ENCODE results near the gene CD46. TPM values are rescaled to one million over a fixed set of nuclear protein-coding genes. Genes with fewer than 3 reads are reported as not detected.

CD46 gene
- total and polyA plus RNA-seq, 8 donors, result 208 to 342 (median 264) TPM

DNA sequence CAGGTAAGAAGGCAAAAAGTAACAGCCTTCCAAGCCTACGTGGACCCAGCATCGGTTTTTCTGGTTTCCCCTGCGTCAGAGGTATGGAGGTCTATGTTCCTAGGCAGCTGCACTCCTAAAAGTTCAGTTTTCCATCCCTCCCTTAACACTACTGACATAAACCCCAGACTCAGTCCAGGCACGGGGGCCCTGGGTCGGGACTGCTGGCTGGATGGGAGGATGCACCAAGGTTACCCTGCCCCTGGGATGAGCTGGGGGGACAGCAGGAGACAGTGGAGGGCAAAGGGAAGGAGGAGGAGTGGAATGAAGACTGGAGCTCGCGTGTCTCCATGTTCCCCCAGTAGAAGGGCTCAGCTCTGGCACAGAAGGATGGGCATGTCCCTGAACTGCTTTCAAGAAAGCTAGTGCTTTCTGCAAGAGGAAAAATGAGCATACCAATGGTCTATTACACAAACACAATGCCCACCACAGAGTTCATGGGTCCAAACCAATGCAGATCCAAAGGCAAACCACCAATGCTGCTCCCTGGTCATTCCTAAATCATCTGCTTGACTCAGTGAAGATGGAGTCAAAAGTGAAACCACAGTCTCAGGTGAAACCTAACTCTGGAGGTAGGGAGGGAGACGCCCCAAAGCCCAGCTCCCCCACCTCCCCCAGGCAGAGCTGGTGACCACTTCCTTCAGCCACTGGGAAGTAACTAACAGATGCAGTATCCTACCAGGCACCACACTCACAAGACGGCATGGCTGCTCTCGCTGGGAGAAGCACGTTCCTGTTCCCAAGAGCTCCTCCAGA, 54.9 kb downstream of the CD46 start:
- Histone ChIP-seq H3K36me3 (peaks cover 0 to 88% of the 10 kb centered on the region in 2 donors), H3K4me1 (peaks cover 39 to 86% of the 10 kb centered on the region in 2 donors), H3K9me3 (no peaks in the 10 kb centered on the region), H3K27me3 (no peaks in the 10 kb centered on the region), H3K4me3 (no peak overlapping the region), H3K27ac (peak overlapping the region; percentile 50 to 87)
- TF ChIP-seq, protein P1, sequence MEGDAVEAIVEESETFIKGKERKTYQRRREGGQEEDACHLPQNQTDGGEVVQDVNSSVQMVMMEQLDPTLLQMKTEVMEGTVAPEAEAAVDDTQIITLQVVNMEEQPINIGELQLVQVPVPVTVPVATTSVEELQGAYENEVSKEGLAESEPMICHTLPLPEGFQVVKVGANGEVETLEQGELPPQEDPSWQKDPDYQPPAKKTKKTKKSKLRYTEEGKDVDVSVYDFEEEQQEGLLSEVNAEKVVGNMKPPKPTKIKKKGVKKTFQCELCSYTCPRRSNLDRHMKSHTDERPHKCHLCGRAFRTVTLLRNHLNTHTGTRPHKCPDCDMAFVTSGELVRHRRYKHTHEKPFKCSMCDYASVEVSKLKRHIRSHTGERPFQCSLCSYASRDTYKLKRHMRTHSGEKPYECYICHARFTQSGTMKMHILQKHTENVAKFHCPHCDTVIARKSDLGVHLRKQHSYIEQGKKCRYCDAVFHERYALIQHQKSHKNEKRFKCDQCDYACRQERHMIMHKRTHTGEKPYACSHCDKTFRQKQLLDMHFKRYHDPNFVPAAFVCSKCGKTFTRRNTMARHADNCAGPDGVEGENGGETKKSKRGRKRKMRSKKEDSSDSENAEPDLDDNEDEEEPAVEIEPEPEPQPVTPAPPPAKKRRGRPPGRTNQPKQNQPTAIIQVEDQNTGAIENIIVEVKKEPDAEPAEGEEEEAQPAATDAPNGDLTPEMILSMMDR (IDR thresholded peaks at IDR 0.05), result no peak
- ATAC-seq (no peak), DNase-seq (no peak)
- intact Hi-C loops (cut with DNase I), result no loop called here

- H3K4me1 ChIP-seq, result peaks cover 39 to 86% of the 10 kb centered on the region in 2 donors
- DNase-seq (no peak), ATAC-seq (peak; percentile 2)
- H3K9me3 ChIP-seq, result no peaks in the 10 kb centered on the region
- intact Hi-C loops (cut with DNase I), result no loop called here
- peaks cover 0 to 88% of the 10 kb centered on the region in 2 donors for H3K36me3 ChIP-seq
- peak overlapping the region; percentile 28 to 87 for H3K27ac ChIP-seq
- no peak overlapping the region for H3K4me3 ChIP-seq
- TF ChIP-seq, protein P1 (IDR thresholded peaks at IDR 0.05), result no peak
- no peaks in the 10 kb centered on the region for H3K27me3 ChIP-seq
Measured at GRCh38 chr1:207807326-207807689, 55.5 kb downstream of the CD46 start.

DNA sequence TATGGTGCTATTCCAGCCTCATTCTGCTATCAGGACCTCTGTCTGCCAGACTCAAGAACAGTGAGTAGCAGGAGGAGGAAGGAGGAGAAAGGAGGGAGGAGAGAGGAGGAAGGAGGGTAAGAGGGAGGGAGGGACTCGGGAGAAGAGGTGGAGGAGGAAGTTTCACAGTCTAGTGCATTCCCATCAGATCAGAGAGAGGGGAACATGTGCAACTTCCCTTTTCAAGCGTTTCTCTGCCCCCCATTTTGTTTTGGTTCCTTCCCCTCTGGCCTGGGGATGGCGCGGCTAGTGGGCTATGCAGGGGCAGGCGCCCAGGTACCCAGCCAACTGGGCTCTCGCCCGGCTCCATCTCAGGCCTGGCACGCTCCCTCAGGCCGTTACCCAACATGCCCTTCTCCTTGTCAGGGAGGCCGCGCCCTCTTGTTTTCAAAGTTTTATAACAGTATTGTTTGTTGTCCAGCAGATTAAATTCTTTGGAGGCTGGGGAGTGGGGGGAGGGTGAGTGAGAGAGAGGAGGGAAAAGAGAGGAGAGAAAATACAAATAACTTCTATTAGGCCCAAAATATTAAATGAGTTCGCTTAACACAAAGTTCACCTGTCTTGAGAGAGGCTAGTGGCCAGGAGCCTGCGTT, 56.0 kb downstream of the CD46 start:
- peak; percentile 48 for ATAC-seq
- H3K4me3 ChIP-seq, result no peak overlapping the region
- peaks cover 0 to 86% of the 10 kb centered on the region in 2 donors for H3K36me3 ChIP-seq
- TF ChIP-seq, protein P1 (IDR thresholded peaks at IDR 0.05), result no peak
- H3K4me1 ChIP-seq, result peaks cover 39 to 90% of the 10 kb centered on the region in 2 donors
- peak in 1 of 4 donors; percentile 85 for DNase-seq
- intact Hi-C loops (cut with DNase I), result no loop called here
- peak overlapping the region; percentile 28 to 87 for H3K27ac ChIP-seq
- no peaks in the 10 kb centered on the region for H3K27me3 ChIP-seq
- H3K9me3 ChIP-seq, result no peaks in the 10 kb centered on the region

- Histone ChIP-seq H3K27me3 (no peaks in the 10 kb centered on the region), H3K4me1 (peaks cover 39 to 95% of the 10 kb centered on the region in 2 donors), H3K4me3 (no peak overlapping the region), H3K9me3 (no peaks in the 10 kb centered on the region), H3K36me3 (peaks cover 0 to 89% of the 10 kb centered on the region in 2 donors), H3K27ac (peak overlapping the region; percentile 28 to 87)
- ATAC-seq (peak; percentile 3), DNase-seq (no peak)
- TF ChIP-seq, protein P1 (IDR thresholded peaks at IDR 0.05), result no peak
- intact Hi-C loops (cut with DNase I), result no loop called here
Measured at GRCh38 chr1:207808322-207808705, 56.5 kb downstream of the CD46 start.

GRCh38 chr1:207808911-207809555, 57.2 kb downstream of the CD46 start:
- ATAC-seq (no peak), DNase-seq (no peak)
- Histone ChIP-seq H3K36me3 (peaks cover 0 to 89% of the 10 kb centered on the region in 2 donors), H3K4me3 (no peak overlapping the region), H3K27me3 (no peaks in the 10 kb centered on the region), H3K4me1 (peaks cover 32 to 99% of the 10 kb centered on the region in 2 donors), H3K27ac (peak overlapping the region in 1 of 2 donors; percentile 87), H3K9me3 (no peaks in the 10 kb centered on the region)
- TF ChIP-seq, protein P1 (IDR thresholded peaks at IDR 0.05), result no peak
- intact Hi-C loops (cut with DNase I), result no loop called here
